Measurements from ENCODE around the gene TXNL4A.

GRCh38 chr18:79975985-79976680 is 12.2 kb downstream of the TXNL4A start:
- no peak for TF ChIP-seq EZH2 (IDR thresholded peaks at IDR 0.05)
- no peak for TF ChIP-seq CTCF (IDR thresholded peaks at IDR 0.05)
